Right renal cortex interstitium (tissue), 3 donors: ENCODE measurements around the gene BMP7. TPM values are rescaled to one million over a fixed set of nuclear protein-coding genes. Genes with fewer than 3 reads are reported as not detected.
A peak's percentile ranks its signal among the peaks of the same experiment; 100 is the strongest.

ENCODE experiments used
- DNase-seq, 3 donors: peaks; one replicate each; pipeline ENCODE4 v3.0.0-alpha.2; 2013; ENCODE audit warnings: low read depth in 3 of 3, low spot score in 2 of 3
- polyA plus RNA-seq, 3 donors: library from polyadenylated mRNA; unstranded; fragments of 120-200 nt; gene quantifications; one replicate each; pipeline ENCODE4 v1.2.1, GENCODE V29; 2013; ENCODE audit not compliant: insufficient read length in 3 of 3

Gene BMP7
- polyA plus RNA-seq, 3 donors, result 71.8 to 84.2 (median 78.2) TPM

GRCh38 chr20:57135875-57136274 is 130.6 kb downstream of the BMP7 start:
- no peak for DNase-seq

GRCh38 chr20:57134804-57135203 is 131.6 kb downstream of the BMP7 start:
- no peak for DNase-seq

GRCh38 chr20:57133926-57134650 is 132.4 kb downstream of the BMP7 start:
- peak in 1 of 3 donors; percentile 34 for DNase-seq

GRCh38 chr20:57131601-57132391 is 134.6 kb downstream of the BMP7 start:
- no peak for DNase-seq

- DNase-seq, result no peak
These were observed 135.4 kb downstream of the BMP7 start for GRCh38 chr20:57131077-57131476.

- DNase-seq, result no peak
These were observed 136.2 kb downstream of the BMP7 start for GRCh38 chr20:57130160-57130772.

GRCh38 chr20:57129303-57129702 is 137.1 kb downstream of the BMP7 start:
- no peak for DNase-seq

- no peak for DNase-seq
These were observed 138.2 kb downstream of the BMP7 start for GRCh38 chr20:57128044-57128757.

GRCh38 chr20:57126481-57127092 is 139.9 kb downstream of the BMP7 start:
- DNase-seq, result no peak

GRCh38 chr20:57124800-57125517 is 141.5 kb downstream of the BMP7 start:
- DNase-seq, result no peak

GRCh38 chr20:57124366-57124765 is 142.1 kb downstream of the BMP7 start:
- no peak for DNase-seq

- DNase-seq, result no peak
These were observed 142.9 kb downstream of the BMP7 start for GRCh38 chr20:57123504-57123903.

- peak in 2 of 3 donors; percentile 25 to 52 for DNase-seq
These were observed 143.6 kb downstream of the BMP7 start for GRCh38 chr20:57122536-57123489.

GRCh38 chr20:57118964-57119363 is 147.5 kb downstream of the BMP7 start:
- DNase-seq, result no peak

Other genes starting within 250 kb of the BMP7 start
- gene SPO11, start 63.2 kb upstream of the BMP7 start, polyA plus RNA-seq, result not detected
- 10 to 100 TPM; 61.2 to 67.6 (median 64.5) TPM for gene RAE1, start 84.6 kb upstream of the BMP7 start, polyA plus RNA-seq
- 10 to 100 TPM; 19.9 to 29.5 (median 24.1) TPM for gene RBM38, start 124.8 kb upstream of the BMP7 start, polyA plus RNA-seq